C4-2B (cell line): ENCODE results near the gene NHERF1.

Experiments
- CTCF ChIP-seq: fragments of 450-650 bp; conservative IDR thresholded peaks from 2 replicates; pipeline ENCODE4 v1.5.1; 2017; ENCODE audit warnings: mild to moderate bottlenecking
- ZFX ChIP-seq: fragments of 450-650 bp; IDR thresholded peaks from 2 replicates; pipeline ENCODE4 v1.6.1; 2017

GRCh38 chr17:74815067-74815466 lies 66.6 kb downstream of the NHERF1 start:
- TF ChIP-seq CTCF (no peak), ZFX (no peak)
